OCI-LY3 (cell line): ENCODE results near the gene RBFOX1.

Experiments
- CTCF ChIP-seq: fragments of 200-600, 300-600 bp; sonication (generic); IDR thresholded peaks from 2 replicates; pipeline ENCODE4 v1.5.1; 2014; ENCODE audit warnings: antibody characterized with exemption, low read length, low read depth
- EZH2phosphoT487 ChIP-seq: fragments of 200-600 bp; shearing (Covaris generic); IDR thresholded peaks from 2 replicates; pipeline ENCODE4 v1.6.1; 2018; ENCODE audit warnings: antibody characterized with exemption, mixed run types, low read depth

DNA sequence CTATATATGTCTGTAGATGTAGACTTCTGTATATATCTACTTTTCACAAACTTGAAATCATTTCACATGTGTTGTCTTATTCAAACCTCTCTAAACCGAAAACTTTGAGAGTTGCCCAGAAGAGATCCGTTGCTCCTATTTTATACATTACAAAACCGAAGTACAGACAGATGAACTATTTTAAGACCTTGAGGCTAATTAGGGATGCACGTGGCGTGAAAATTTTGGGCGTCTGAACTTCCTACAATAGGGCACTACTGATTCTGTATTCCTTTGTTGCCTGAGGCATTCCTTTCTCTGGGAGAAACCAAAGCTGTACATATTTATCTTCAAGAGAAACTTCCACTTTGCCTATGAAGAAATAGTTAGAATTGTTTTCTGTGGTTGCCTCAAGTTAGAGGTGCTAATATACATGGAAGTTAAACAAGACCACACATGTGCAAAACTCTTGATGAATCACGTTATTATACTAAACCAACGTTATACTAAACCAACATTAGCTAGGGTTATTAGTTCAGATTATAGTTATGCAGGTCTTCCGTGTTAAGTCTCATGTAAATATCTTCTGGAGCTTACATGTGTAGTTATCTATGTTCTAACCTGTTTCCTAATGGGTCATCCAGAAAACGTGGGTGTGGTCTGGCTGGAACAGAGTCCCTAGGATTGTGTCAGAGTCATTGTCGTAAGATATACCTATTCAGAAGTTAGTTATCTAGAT, 111.2 kb downstream of the RBFOX1 start:
- TF ChIP-seq CTCF: no peak
- TF ChIP-seq EZH2phosphoT487: no peak
